ENCODE data around the gene C1orf35.

DNA sequence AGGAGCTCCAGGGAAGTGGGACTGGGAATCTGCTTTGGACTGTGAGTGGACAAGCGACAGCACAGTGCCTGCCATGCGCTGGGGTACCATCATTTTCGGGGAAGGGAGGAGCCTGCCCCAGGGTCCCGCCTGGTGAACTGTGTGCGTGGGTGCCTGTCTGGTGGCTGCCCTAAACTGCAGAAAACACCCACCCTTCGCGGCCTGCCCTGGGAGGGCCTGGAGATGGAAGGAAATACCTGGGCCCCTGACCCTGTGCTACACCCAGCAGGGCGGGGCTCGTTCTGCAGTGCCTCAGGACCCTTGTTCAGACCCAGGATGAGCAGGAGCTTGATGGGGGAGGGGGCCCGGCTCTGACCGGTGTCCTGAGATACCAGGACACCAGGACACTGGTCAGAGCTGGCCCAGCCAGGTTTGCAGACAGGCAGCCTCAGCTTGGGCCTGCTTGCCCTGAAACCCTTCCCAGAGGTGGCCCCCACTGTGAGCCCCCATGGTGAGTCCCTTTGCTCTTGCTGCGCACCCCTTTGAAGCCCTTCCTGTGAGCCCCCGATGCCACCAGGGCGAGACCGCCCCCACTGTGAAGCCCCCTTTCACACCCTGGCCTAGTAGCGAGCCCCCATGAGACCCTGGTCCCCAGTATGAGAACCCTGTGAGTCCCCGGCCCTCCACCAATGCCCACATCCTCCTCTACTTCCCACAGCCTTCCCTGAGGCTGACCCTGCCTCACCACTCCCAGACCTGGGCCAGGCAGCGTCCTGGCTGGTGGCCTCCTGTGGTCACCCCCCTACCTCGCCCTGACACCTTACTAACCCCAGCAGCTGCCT lies 49.2 kb upstream of the C1orf35 start:
- TF ChIP-seq, protein P1, sequence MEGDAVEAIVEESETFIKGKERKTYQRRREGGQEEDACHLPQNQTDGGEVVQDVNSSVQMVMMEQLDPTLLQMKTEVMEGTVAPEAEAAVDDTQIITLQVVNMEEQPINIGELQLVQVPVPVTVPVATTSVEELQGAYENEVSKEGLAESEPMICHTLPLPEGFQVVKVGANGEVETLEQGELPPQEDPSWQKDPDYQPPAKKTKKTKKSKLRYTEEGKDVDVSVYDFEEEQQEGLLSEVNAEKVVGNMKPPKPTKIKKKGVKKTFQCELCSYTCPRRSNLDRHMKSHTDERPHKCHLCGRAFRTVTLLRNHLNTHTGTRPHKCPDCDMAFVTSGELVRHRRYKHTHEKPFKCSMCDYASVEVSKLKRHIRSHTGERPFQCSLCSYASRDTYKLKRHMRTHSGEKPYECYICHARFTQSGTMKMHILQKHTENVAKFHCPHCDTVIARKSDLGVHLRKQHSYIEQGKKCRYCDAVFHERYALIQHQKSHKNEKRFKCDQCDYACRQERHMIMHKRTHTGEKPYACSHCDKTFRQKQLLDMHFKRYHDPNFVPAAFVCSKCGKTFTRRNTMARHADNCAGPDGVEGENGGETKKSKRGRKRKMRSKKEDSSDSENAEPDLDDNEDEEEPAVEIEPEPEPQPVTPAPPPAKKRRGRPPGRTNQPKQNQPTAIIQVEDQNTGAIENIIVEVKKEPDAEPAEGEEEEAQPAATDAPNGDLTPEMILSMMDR (IDR thresholded peaks at IDR 0.05; ENCODE audit: low read depth, low read length), result no peak
- TF ChIP-seq EZH2phosphoT487 (IDR thresholded peaks at IDR 0.05; ENCODE audit: low read depth), result no peak
